Measurements from ENCODE around the gene RAB35.

RAB35 gene

GRCh38 chr12:120142231-120142877 lies 25.8 kb upstream of the RAB35 start:
- no peak for TF ChIP-seq CTCF (IDR thresholded peaks at IDR 0.05; ENCODE audit: insufficient read depth, low read depth, low read length, missing control alignments)
- no peak for DNase-seq (ENCODE audit: low read depth)
- H3K4me3 ChIP-seq (ENCODE audit: low read length) = no peak overlapping the region

- no peak overlapping the region for H3K4me3 ChIP-seq (ENCODE audit: low read length)
- no peak for DNase-seq (ENCODE audit: low read depth)
- no peak for TF ChIP-seq CTCF (IDR thresholded peaks at IDR 0.05; ENCODE audit: insufficient read depth, low read depth, low read length, missing control alignments)
Observed at GRCh38 chr12:120141336-120141735, 24.8 kb upstream of the RAB35 start.

- no peak for DNase-seq (ENCODE audit: low read depth)
- no peak overlapping the region for H3K4me3 ChIP-seq (ENCODE audit: low read length)
- TF ChIP-seq CTCF (IDR thresholded peaks at IDR 0.05; ENCODE audit: insufficient read depth, low read depth, low read length, missing control alignments) = no peak
Observed at GRCh38 chr12:120140603-120141002, 24.1 kb upstream of the RAB35 start.

GRCh38 chr12:120139958-120140357 lies 23.4 kb upstream of the RAB35 start:
- no peak for TF ChIP-seq CTCF (IDR thresholded peaks at IDR 0.05; ENCODE audit: insufficient read depth, low read depth, low read length, missing control alignments)
- no peak overlapping the region for H3K4me3 ChIP-seq (ENCODE audit: low read length)
- no peak for DNase-seq (ENCODE audit: low read depth)

- no peak overlapping the region for H3K4me3 ChIP-seq (ENCODE audit: low read length)
- no peak for TF ChIP-seq CTCF (IDR thresholded peaks at IDR 0.05; ENCODE audit: insufficient read depth, low read depth, low read length, missing control alignments)
- no peak for DNase-seq (ENCODE audit: low read depth)
Observed at GRCh38 chr12:120138366-120138765, 21.8 kb upstream of the RAB35 start.

GRCh38 chr12:120137833-120138232 lies 21.3 kb upstream of the RAB35 start:
- TF ChIP-seq CTCF (IDR thresholded peaks at IDR 0.05; ENCODE audit: insufficient read depth, low read depth, low read length, missing control alignments) = no peak
- DNase-seq (ENCODE audit: low read depth) = no peak
- no peak overlapping the region for H3K4me3 ChIP-seq (ENCODE audit: low read length)

GRCh38 chr12:120136093-120136770 lies 19.7 kb upstream of the RAB35 start:
- H3K4me3 ChIP-seq (ENCODE audit: low read length) = no peak overlapping the region
- TF ChIP-seq CTCF (IDR thresholded peaks at IDR 0.05; ENCODE audit: insufficient read depth, low read depth, low read length, missing control alignments) = no peak
- DNase-seq (ENCODE audit: low read depth) = no peak

All from epithelial cell of esophagus (primary cell).